ENCODE measurements around the gene ZNF662.
A peak's percentile ranks its signal among the peaks of the same experiment; 100 is the strongest.

Gene ZNF662

GRCh38 chr3:42891042-42891441 lies 14.9 kb upstream of the ZNF662 start:
- DNase-seq: no peak

GRCh38 chr3:42892169-42892568 lies 13.8 kb upstream of the ZNF662 start:
- no peak for DNase-seq

GRCh38 chr3:42892807-42893206 lies 13.1 kb upstream of the ZNF662 start:
- no peak for DNase-seq

GRCh38 chr3:42894698-42895579 lies 11.0 kb upstream of the ZNF662 start:
- DNase-seq: no peak

- DNase-seq: no peak
Observed at GRCh38 chr3:42895580-42895868, 10.4 kb upstream of the ZNF662 start.

DNA sequence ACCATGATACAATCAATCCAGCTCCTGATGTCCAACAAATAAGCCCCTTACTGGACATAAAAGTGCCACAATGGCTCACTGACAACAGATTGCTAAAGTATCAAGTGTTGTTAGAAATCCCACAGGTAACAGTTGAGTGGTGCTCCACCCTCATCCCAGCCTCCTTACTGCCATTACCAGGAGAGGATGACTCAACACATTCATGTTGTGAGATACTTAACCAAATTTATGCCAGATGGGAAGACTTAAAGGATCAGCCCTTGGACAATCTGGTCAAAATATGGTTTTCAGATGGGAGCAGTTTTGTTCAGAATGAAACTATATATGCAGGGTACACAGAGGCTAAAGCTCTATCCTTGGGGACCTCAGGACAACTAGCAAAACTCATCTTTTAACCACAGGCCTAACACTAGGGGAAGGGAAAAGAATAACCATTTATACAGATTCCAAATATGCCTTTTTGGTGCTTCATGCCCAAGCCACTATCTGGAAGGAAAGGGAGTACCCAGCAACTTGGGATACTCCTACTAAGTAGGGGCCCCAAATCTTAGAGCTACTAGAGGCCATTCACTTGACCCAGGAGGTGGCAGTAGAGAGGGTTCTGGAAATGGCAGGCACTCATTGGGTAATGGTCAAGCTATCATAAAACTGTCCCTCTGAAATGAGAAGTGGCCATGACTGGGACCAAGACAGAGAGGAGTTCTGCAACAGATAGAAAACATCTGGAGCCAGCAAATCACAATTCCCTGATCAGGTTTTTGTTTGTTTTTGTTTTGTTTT lies 6.9 kb upstream of the ZNF662 start:
- DNase-seq: no peak

GRCh38 chr3:42900226-42901072 lies 5.5 kb upstream of the ZNF662 start:
- DNase-seq: no peak

DNA sequence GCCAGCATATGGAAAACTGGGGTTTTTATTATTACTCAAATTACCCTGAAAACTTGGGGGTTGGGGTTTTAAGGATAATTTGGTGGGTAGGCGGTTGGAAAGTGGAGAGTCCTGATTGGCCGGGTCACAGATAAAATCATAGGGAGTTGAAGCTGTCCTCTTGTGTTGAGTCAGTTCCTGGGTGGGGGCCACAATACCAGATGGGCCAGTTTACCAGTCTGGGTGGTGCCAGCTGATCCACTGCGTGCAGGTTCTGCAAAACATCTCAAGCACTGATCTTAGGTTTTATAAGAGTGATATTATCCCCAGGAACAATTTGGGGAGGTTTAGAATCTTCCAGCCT lies 4.9 kb upstream of the ZNF662 start:
- DNase-seq: no peak

GRCh38 chr3:42902257-42902656 lies 3.7 kb upstream of the ZNF662 start:
- DNase-seq: no peak

- DNase-seq: no peak
Observed at GRCh38 chr3:42904076-42904475, 1.9 kb upstream of the ZNF662 start.

- no peak for DNase-seq
Observed at GRCh38 chr3:42905740-42906069, 237 bp upstream of the ZNF662 start.

DNA sequence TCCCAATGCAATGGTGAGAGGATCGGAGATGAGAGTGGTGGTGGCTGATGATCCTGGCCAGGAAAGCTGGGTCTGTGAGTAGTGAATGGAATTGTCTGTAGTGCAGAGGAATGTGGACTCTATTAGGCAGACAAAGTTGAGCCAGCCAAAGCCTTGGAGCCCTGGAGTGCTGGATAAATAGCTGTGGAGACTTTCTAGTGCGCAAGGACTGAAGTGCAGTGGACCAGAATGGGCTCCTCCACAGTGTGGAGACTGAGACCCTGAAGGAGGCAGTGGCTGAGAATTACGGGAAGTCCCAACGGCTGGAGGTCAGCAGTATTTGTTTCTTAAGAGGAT lies 874 bp downstream of the ZNF662 start:
- DNase-seq: no peak

- DNase-seq: no peak
Observed at GRCh38 chr3:42908675-42909074, 2.7 kb downstream of the ZNF662 start.

DNA sequence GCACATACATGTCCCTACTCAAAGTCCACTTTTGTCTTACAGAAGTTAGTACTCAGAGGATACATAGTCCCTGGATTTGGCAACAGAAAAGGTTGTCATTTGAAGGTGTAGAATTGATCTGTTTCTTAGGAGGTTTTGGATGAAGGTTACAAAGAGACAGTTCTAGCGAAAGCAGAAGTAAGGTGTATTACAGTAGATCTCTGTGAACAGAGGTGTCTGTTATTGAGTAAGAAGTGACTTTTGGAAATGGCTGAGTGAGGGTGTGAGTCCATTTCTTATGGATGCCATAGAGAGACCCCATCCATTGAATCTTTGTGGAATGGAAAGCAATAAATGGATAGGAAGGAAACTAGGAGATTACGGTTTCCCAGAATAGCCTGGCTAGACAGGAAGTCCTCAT lies 5.6 kb downstream of the ZNF662 start:
- no peak for DNase-seq

DNA sequence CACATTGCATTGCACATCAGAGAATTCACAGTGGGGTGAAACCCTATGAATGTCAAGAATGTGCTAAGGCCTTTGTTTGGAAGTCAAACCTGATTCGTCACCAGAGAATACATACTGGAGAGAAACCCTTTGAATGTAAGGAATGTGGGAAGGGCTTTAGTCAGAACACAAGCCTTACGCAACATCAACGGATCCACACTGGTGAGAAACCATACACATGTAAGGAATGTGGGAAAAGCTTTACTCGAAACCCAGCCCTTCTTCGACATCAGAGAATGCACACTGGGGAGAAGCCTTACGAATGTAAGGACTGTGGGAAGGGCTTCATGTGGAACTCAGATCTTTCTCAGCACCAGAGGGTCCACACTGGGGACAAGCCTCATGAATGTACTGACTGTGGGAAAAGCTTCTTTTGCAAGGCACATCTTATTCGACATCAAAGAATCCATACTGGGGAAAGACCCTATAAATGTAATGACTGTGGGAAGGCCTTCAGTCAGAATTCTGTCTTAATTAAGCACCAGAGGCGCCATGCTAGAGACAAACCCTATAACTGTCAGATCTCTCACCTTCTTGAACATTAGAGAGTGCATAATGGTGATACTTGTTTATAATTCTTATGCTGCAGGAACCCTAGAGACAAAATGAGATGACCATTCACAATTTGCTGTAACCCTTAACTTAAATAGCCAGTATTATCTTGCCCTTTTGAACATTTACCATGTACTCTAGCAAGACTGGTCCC lies 9.0 kb downstream of the ZNF662 start:
- no peak for DNase-seq

GRCh38 chr3:42923606-42924005 lies 17.7 kb downstream of the ZNF662 start:
- DNase-seq: no peak

DNA sequence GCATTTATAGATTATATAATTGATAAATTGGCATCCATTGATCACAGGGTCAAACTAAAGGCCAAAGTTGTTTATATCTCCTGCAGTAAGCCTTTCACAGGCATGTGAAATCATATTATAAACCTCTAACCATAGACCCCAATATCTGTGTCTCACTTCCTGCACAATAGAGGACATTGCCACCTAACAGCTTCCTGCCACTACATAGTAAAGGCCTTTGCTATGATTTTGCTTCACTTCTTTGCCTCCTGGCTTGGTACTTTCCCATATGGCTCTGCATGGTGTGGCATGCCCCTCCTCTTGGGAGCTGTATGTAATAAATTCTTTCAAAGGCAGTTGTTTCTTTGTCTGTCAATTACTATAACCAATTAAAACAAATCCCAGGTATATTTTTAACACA lies 20.4 kb downstream of the ZNF662 start:
- DNase-seq: no peak

DNA sequence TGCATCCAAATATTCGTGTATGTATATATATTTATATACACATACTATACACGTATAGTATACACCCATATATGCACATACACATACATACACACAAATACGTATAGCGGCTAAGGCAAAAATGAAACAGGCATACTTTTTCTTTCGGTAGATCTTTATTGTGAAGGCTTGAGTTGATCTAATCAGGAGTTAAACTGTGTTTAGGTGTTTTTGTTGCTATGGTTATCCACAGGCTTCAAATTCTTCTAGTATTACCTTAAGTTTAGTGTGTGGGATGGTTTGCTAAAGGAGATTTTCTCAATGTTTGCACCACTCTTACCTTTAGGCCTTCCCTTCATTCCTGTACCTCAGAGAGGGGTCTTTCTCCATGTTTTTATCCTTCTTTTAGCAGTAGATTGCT lies 28.2 kb downstream of the ZNF662 start:
- DNase-seq: no peak

DNA sequence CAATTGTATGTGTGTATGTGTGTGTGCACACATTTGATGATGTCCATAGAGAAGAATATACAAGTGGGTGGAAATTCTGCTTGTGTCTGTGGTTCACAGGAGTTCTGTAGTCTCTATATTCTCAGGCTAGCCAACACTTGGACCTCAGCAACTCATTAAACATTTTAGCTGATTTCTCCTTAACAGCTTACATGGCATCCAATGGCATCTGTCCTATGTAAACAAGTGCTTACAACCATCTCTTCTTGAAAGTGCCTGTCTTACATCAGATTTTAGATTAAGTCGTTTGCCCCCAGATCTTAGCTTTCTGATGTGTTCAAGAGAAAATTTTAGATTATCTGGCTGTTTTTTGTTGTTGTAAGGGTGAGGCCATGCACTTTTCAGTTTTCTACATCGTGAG lies 29.0 kb downstream of the ZNF662 start:
- no peak for DNase-seq

- peak; percentile 16 for DNase-seq
Observed at GRCh38 chr3:42935472-42935871, 29.5 kb downstream of the ZNF662 start.

GRCh38 chr3:42936157-42936981 lies 30.4 kb downstream of the ZNF662 start:
- no peak for DNase-seq

DNA sequence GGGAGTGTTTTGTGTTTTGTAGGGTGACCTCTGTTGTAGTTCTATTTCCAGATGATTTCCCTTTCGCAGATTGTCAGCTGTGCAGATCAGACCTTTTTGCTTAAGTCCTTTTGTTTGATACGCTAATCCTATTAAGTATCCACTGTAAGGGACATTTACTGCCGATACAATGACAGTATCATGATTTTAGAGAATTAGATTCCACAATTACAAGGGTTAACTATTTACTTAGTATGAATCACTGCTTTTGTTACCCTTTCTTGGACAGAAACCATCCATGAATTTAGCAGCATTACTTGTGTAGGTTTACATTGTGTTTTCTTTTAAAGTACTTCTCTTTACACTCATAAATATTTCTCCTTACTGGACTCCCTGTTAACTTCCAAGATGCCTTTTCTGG lies 31.4 kb downstream of the ZNF662 start:
- no peak for DNase-seq
